ENCODE data around the gene KIAA0319L. TPM values are rescaled to one million over a fixed set of nuclear protein-coding genes. Genes with fewer than 3 reads are reported as not detected.

KIAA0319L gene
- total RNA-seq (ENCODE audit: low replicate concordance), result 48.6 and 56.9 TPM in 2 replicates
- long read RNA-seq, full-length matches to known transcripts, result 5 of 54 reads
- long read RNA-seq, partial matches to known transcripts, result 35 of 54 reads
- long read RNA-seq, other reads (novel, unspliced or antisense), result 14 of 54 reads

DNA sequence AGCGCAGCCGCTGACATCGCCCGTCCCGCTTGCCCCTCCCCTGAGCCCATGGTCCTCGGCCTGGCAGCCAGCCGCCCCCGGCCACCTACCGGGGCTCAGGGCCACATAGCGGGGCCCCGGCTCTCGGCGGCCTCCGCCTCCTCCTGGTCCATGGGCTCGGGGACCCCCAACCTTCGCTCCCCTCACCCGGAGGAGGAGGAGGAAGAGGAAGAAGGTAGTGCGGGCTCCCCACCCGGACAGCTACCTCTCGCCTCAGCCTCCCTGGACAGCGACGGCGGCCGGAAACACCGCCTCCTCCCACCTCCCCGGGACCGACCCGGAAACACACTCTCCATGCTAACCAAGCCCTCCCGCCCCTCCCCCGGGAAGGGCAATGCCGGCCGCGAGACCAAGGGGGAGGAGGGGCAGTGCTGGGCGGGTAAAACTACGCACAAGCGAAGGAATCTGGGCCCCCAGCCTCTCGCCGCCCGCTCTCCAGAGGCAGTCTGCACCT, at the start of gene KIAA0319L:
KIAA0319L (minus strand) TSS at position 286 of the 493 bp plus-strand sequence. CDS start 2,912 bp downstream, outside the sequence.
- DNase-seq (ENCODE audit: extremely low spot score, unreplicated experiment), result no peak
- H3K27me3 Mint-ChIP-seq, result no peaks in the 10 kb centered on the region
- TF ChIP-seq, protein P1, sequence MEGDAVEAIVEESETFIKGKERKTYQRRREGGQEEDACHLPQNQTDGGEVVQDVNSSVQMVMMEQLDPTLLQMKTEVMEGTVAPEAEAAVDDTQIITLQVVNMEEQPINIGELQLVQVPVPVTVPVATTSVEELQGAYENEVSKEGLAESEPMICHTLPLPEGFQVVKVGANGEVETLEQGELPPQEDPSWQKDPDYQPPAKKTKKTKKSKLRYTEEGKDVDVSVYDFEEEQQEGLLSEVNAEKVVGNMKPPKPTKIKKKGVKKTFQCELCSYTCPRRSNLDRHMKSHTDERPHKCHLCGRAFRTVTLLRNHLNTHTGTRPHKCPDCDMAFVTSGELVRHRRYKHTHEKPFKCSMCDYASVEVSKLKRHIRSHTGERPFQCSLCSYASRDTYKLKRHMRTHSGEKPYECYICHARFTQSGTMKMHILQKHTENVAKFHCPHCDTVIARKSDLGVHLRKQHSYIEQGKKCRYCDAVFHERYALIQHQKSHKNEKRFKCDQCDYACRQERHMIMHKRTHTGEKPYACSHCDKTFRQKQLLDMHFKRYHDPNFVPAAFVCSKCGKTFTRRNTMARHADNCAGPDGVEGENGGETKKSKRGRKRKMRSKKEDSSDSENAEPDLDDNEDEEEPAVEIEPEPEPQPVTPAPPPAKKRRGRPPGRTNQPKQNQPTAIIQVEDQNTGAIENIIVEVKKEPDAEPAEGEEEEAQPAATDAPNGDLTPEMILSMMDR (conservative IDR thresholded peaks at IDR 0.05), result no peak
- peaks cover 36% of the 10 kb centered on the region for H3K4me1 Mint-ChIP-seq (ENCODE audit: unreplicated experiment)
- H3K36me3 Mint-ChIP-seq, result peaks cover 4% of the 10 kb centered on the region
- peak within 1 kb of the TSS; percentile 91 for H3K27ac Mint-ChIP-seq
- H3K9me3 Mint-ChIP-seq, result no peaks in the 10 kb centered on the region
- H3K4me3 Mint-ChIP-seq, result peak within 1 kb of the TSS; percentile 97

- DNase-seq (ENCODE audit: extremely low spot score, unreplicated experiment), result no peak
- peaks cover 15% of the 10 kb centered on the region for H3K4me1 Mint-ChIP-seq (ENCODE audit: unreplicated experiment)
- no peaks in the 10 kb centered on the region for H3K9me3 Mint-ChIP-seq
- H3K27me3 Mint-ChIP-seq, result no peaks in the 10 kb centered on the region
- TF ChIP-seq, protein P1 (conservative IDR thresholded peaks at IDR 0.05), result no peak
- H3K36me3 Mint-ChIP-seq, result peaks cover 32% of the 10 kb centered on the region
- H3K27ac Mint-ChIP-seq, result peak overlapping the region; percentile 57
- H3K4me3 Mint-ChIP-seq, result peak overlapping the region; percentile 51
These were observed 48.6 kb upstream of the KIAA0319L start for GRCh38 chr1:35605867-35606182.

DNA sequence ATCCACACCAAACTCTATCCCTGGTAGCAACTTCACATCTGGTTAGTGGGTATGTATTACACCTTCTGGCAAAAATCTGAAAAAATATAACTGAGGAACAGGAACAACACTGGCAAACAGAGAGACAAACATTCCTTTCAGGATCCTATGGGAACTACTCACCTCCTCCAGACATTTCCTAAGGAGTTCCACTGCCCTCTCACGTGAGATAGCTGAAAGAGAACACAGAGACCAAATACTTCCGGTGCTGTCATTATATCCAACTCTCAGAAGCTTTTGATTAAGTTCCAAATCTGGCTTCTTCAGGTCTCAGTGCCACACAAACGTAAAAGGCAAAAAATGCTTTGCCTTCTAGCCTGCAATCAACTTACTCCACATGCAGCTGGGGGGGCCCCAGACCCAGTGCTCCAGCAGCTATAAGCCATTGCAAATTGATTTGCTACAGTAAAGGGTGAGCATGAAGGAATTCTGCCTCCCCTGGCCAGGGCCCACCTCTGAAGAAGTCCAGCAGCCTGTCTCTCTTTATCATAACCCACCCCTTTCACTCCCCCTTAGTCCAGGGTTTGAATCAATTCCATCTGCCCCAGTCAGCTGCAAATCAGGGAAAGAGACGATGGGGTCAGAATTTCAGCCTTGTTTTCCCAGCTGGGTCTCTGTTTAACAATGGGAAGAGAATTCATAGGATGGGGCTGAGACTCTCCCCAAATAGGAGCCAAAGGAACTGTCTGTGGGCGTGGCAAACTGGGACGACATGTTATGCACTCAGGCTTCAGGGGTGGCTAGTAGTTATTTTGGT, 48.1 kb upstream of the KIAA0319L start:
- Mint-ChIP-seq H3K36me3 (peaks cover 37% of the 10 kb centered on the region), H3K9me3 (no peaks in the 10 kb centered on the region), H3K4me1 (ENCODE audit: unreplicated experiment) (peaks cover 15% of the 10 kb centered on the region), H3K27me3 (no peaks in the 10 kb centered on the region), H3K4me3 (peak overlapping the region; percentile 51), H3K27ac (peak overlapping the region; percentile 57)
- no peak for DNase-seq (ENCODE audit: extremely low spot score, unreplicated experiment)
- TF ChIP-seq, protein P1 (conservative IDR thresholded peaks at IDR 0.05), result no peak

GRCh38 chr1:35603941-35604340, 46.7 kb upstream of the KIAA0319L start:
- DNase-seq (ENCODE audit: extremely low spot score, unreplicated experiment), result no peak
- Mint-ChIP-seq H3K27ac (no peak overlapping the region), H3K4me3 (no peak overlapping the region), H3K9me3 (no peaks in the 10 kb centered on the region), H3K4me1 (ENCODE audit: unreplicated experiment) (peaks cover 18% of the 10 kb centered on the region), H3K36me3 (peaks cover 32% of the 10 kb centered on the region), H3K27me3 (no peaks in the 10 kb centered on the region)
- TF ChIP-seq, protein P1 (conservative IDR thresholded peaks at IDR 0.05), result no peak

- peaks cover 34% of the 10 kb centered on the region for H3K36me3 Mint-ChIP-seq
These were observed 46.3 kb upstream of the KIAA0319L start for GRCh38 chr1:35603468-35603867.

More at GRCh38 chr1:35603468-35603867, 46.3 kb upstream of the KIAA0319L start:
- DNase-seq (ENCODE audit: extremely low spot score, unreplicated experiment), result peak; percentile 7
- Mint-ChIP-seq H3K9me3 (no peaks in the 10 kb centered on the region), H3K4me3 (no peak overlapping the region), H3K27ac (peak overlapping the region; percentile 35), H3K27me3 (no peaks in the 10 kb centered on the region), H3K4me1 (ENCODE audit: unreplicated experiment) (peaks cover 22% of the 10 kb centered on the region)
- TF ChIP-seq, protein P1 (conservative IDR thresholded peaks at IDR 0.05), result no peak
